NB4 (cell line): ENCODE results near the gene HDDC2.

ENCODE experiments used
- DNase-seq: peaks from one replicate; pipeline ENCODE4 v3.0.0; 2010; ENCODE audit warnings: low read depth
- H3K4me3 ChIP-seq: one replicate; pipeline ENCODE4 v1.5.1; 2011; ENCODE audit warnings: mild to moderate bottlenecking, low read depth, low read length, moderate library complexity
- MYC ChIP-seq: IDR thresholded peaks from 2 replicates; pipeline ENCODE4 v1.6.1; 2011; ENCODE audit warnings: low read depth, low read length
- POLR2A ChIP-seq: IDR thresholded peaks from 2 replicates; pipeline ENCODE4 v1.6.1; 2011; ENCODE audit warnings: mild to moderate bottlenecking; ENCODE audit not compliant: insufficient read length; ENCODE audit errors: extremely low read depth
- TF ChIP-seq, protein P1 (sequence below): IDR thresholded peaks from one replicate; pipeline ENCODE4 v1.5.1; 2012; ENCODE audit warnings: low read depth, low read length
- TF ChIP-seq, protein P2 (sequence below): IDR thresholded peaks from 2 replicates; pipeline ENCODE4 v1.6.1; 2011; ENCODE audit warnings: low read depth, low read length

Gene HDDC2

DNA sequence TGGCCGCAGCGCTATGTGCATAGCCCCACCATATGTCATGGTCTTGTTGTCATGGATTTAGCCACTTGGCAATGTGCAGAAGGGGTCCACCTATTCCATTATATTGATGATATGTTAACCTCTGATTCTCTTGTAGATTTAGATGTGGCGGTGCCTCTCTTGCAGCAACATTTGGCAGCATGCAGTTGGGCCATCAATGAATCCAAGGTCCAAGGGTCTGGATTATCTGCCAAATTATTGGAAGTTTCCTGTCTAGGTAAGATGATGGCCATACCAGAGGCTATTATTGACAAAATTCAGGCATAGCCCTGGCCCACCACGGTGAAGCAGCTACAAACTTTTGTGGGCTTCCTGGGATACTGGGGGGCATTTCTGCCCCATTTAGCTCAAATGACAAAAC lies 31.4 kb downstream of the HDDC2 start:
- H3K4me3 ChIP-seq = no peak overlapping the region
- TF ChIP-seq MYC (no peak), POLR2A (no peak)
- TF ChIP-seq, protein P1, sequence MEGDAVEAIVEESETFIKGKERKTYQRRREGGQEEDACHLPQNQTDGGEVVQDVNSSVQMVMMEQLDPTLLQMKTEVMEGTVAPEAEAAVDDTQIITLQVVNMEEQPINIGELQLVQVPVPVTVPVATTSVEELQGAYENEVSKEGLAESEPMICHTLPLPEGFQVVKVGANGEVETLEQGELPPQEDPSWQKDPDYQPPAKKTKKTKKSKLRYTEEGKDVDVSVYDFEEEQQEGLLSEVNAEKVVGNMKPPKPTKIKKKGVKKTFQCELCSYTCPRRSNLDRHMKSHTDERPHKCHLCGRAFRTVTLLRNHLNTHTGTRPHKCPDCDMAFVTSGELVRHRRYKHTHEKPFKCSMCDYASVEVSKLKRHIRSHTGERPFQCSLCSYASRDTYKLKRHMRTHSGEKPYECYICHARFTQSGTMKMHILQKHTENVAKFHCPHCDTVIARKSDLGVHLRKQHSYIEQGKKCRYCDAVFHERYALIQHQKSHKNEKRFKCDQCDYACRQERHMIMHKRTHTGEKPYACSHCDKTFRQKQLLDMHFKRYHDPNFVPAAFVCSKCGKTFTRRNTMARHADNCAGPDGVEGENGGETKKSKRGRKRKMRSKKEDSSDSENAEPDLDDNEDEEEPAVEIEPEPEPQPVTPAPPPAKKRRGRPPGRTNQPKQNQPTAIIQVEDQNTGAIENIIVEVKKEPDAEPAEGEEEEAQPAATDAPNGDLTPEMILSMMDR = no peak
- DNase-seq = no peak

GRCh38 chr6:125269328-125269985 lies 32.3 kb downstream of the HDDC2 start:
- TF ChIP-seq POLR2A (no peak), MYC (no peak)
- TF ChIP-seq, protein P1 = no peak
- TF ChIP-seq, protein P2, sequence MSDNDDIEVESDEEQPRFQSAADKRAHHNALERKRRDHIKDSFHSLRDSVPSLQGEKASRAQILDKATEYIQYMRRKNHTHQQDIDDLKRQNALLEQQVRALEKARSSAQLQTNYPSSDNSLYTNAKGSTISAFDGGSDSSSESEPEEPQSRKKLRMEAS = no peak
- no peak overlapping the region for H3K4me3 ChIP-seq
- DNase-seq = no peak

- no peak for TF ChIP-seq MYC
- TF ChIP-seq, protein P2 = no peak
These were observed 33.0 kb downstream of the HDDC2 start for GRCh38 chr6:125268765-125269164.

GRCh38 chr6:125267806-125268523 lies 33.8 kb downstream of the HDDC2 start:
- H3K4me3 ChIP-seq = no peak overlapping the region
- TF ChIP-seq, protein P2 = no peak
- no peak for TF ChIP-seq MYC
- no peak for TF ChIP-seq POLR2A
- TF ChIP-seq, protein P1 = no peak
- DNase-seq = peak; percentile 16

More at GRCh38 chr6:125268765-125269164, 33.0 kb downstream of the HDDC2 start:
- H3K4me3 ChIP-seq = no peak overlapping the region
- no peak for DNase-seq

DNA sequence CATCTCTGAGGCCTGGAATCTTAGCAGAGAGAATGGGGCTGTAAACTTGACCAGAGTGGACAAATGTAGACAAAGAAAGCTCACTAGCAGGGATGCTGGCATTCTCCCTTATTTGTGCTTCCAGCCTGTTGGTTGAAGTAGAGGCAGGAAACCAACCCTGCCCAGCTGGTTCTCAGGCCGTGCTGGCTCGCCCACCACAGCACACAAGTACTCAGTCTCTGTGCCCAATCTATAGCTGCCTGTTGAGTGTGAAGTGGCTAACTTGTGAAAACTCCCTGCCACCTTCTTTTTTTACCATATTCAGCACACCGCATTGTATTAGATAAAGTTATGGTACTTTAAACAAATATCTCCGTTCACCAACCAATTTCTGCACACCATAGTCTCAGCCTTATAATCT lies 37.3 kb downstream of the HDDC2 start:
- TF ChIP-seq MYC (no peak), POLR2A (no peak)
- TF ChIP-seq, protein P1 = no peak
- TF ChIP-seq, protein P2 = no peak
- no peak for DNase-seq
- H3K4me3 ChIP-seq = no peak overlapping the region
